Gastroesophageal sphincter (tissue), 3 donors: Measurements from ENCODE around the gene EXOC4.

Experiments
- CTCF ChIP-seq, 4 experiments: fragments of 200-600 bp in 2 of 4; fragments of 450-650 bp in 2 of 4; sonication (generic) in 1 of 4; IDR thresholded peaks; one replicate each; pipeline ENCODE4 v1.5.1; 2017 to 2019; ENCODE audit warnings: antibody characterized with exemption in 4 of 4, mild to moderate bottlenecking in 2 of 4, moderate library complexity in 2 of 4
- EP300 ChIP-seq: sonication (generic); formaldehyde crosslinking; IDR thresholded peaks from one replicate; pipeline ENCODE4 v1.6.1; 2017; ENCODE audit warnings: antibody characterized with exemption, mild to moderate bottlenecking
- POLR2A ChIP-seq, 2 donors: fragments of 450-650 bp; IDR thresholded peaks; one replicate each; pipeline ENCODE4 v1.6.1; 2017; ENCODE audit warnings: antibody characterized with exemption in 2 of 2, mild to moderate bottlenecking in 2 of 2, moderate library complexity in 1 of 2
- POLR2AphosphoS5 ChIP-seq: sonication (generic); formaldehyde crosslinking; IDR thresholded peaks from one replicate; pipeline ENCODE4 v1.6.1; 2017; ENCODE audit warnings: antibody characterized with exemption

- TF ChIP-seq CTCF (IDR thresholded peaks at IDR 0.05) (no peak), EP300 (no peak), POLR2A (IDR thresholded peaks at IDR 0.05) (no peak), POLR2AphosphoS5 (no peak)
These were observed 860.8 kb downstream of the EXOC4 start for GRCh38 chr7:134113655-134114054.
